Tibial artery (tissue), 4 donors: ENCODE measurements around the gene ADM.

Source experiments
- DNase-seq, 2 donors: peaks; one replicate each; pipeline ENCODE4 v3.0.0-alpha.2; 2019
- H3K27ac ChIP-seq, 2 donors: fragments of 200-600 bp; sonication (generic) in 1 of 2; 1 replicate in 1 of 2; 2 replicates in 1 of 2; pipeline ENCODE4 v1.5.1; 2018 to 2019; ENCODE audit warnings: mild to moderate bottlenecking in 1 of 2
- H3K27me3 ChIP-seq, 2 donors: fragments of 200-600 bp; sonication (generic) in 1 of 2; one replicate each; pipeline versions ENCODE4 v1.5.1 to v1.6.0; 2016 to 2019
- H3K36me3 ChIP-seq, 3 donors: fragments of 200-600 bp; sonication (generic) in 2 of 3; one replicate each; pipeline ENCODE4 v1.5.1; 2016 to 2019; ENCODE audit warnings: mild to moderate bottlenecking in 2 of 3
- H3K4me1 ChIP-seq, 4 donors: fragments of 200-600 bp; sonication (generic) in 2 of 4; 1 replicate in 3 of 4; 2 replicates in 1 of 4; pipeline ENCODE4 v1.5.1; 2016 to 2019
- H3K4me3 ChIP-seq, 2 donors: fragments of 200-600 bp; sonication (generic) in 1 of 2; 1 replicate in 1 of 2; 2 replicates in 1 of 2; pipeline ENCODE4 v1.5.1; 2018 to 2019; ENCODE audit warnings: mild to moderate bottlenecking in 2 of 2
- H3K9me3 ChIP-seq, 3 donors: fragments of 200-600 bp; sonication (generic) in 1 of 3; one replicate each; pipeline ENCODE4 v1.5.1; 2016 to 2019
- CTCF ChIP-seq, 2 experiments: fragments of 200-600 bp in 1 of 2; fragments of 450-650 bp in 1 of 2; IDR thresholded peaks; one replicate each; pipeline ENCODE4 v1.5.1; 2017 to 2019; ENCODE audit warnings: antibody characterized with exemption in 2 of 2, mild to moderate bottlenecking in 1 of 2, moderate library complexity in 1 of 2
- intact Hi-C: fragments of 100-400 bp; cut with DNase I; formaldehyde crosslinking; loops from one replicate; pipeline ENCODE4 v1.15.0; 2023; ENCODE audit warnings: low total_unique reads

ADM gene

GRCh38 chr11:10305262-10305963 is 540 bp downstream of the ADM start:
- DNase-seq, result peak; percentile 44 to 73
- H3K27me3 ChIP-seq, result no peaks in the 10 kb centered on the region
- no peaks in the 10 kb centered on the region for H3K9me3 ChIP-seq
- intact Hi-C loops, result loop anchor here (5.0 kb wide), 3 partner anchors 98 to 548 kb away; no protein-coding TSS in a partner anchor
- H3K4me1 ChIP-seq, result peaks cover 0 to 64% (median 41%) of the 10 kb centered on the region in 4 donors
- no peak for TF ChIP-seq CTCF (IDR thresholded peaks at IDR 0.05)
- no peaks in the 10 kb centered on the region for H3K36me3 ChIP-seq
- peak overlapping the region; percentile 72 to 79 for H3K27ac ChIP-seq
- H3K4me3 ChIP-seq, result peak overlapping the region; percentile 57 to 58

GRCh38 chr11:10305964-10306918 is 1.4 kb downstream of the ADM start:
- H3K4me3 ChIP-seq, result peak overlapping the region; percentile 57 to 58
- no peak for TF ChIP-seq CTCF (IDR thresholded peaks at IDR 0.05)
- no peaks in the 10 kb centered on the region for H3K27me3 ChIP-seq
- H3K36me3 ChIP-seq, result no peaks in the 10 kb centered on the region
- no peaks in the 10 kb centered on the region for H3K9me3 ChIP-seq
- DNase-seq, result peak in 1 of 2 donors; percentile 74
- H3K4me1 ChIP-seq, result peaks cover 0 to 64% (median 41%) of the 10 kb centered on the region in 4 donors
- peak overlapping the region; percentile 72 to 79 for H3K27ac ChIP-seq
- intact Hi-C loops, result loop anchor here (5.0 kb wide), 3 partner anchors 99 to 549 kb away; no protein-coding TSS in a partner anchor

- H3K36me3 ChIP-seq, result no peaks in the 10 kb centered on the region
- intact Hi-C loops, result loop anchor here (5.0 kb wide), 3 partner anchors 100 to 550 kb away; no protein-coding TSS in a partner anchor
- peak overlapping the region; percentile 72 to 79 for H3K27ac ChIP-seq
- peaks cover 0 to 64% (median 41%) of the 10 kb centered on the region in 4 donors for H3K4me1 ChIP-seq
- no peak for DNase-seq
- no peaks in the 10 kb centered on the region for H3K27me3 ChIP-seq
- no peaks in the 10 kb centered on the region for H3K9me3 ChIP-seq
- no peak for TF ChIP-seq CTCF (IDR thresholded peaks at IDR 0.05)
- peak overlapping the region; percentile 57 to 58 for H3K4me3 ChIP-seq
Measured at GRCh38 chr11:10307022-10307399, 2.1 kb downstream of the ADM start.

GRCh38 chr11:10307400-10308200 is 2.7 kb downstream of the ADM start:
- peak; percentile 88 to 94 for DNase-seq
- intact Hi-C loops, result loop anchor here (5.0 kb wide), 3 partner anchors 100 to 550 kb away; no protein-coding TSS in a partner anchor
- Histone ChIP-seq H3K36me3 (no peaks in the 10 kb centered on the region), H3K9me3 (no peaks in the 10 kb centered on the region), H3K27ac (peak overlapping the region; percentile 72 to 79), H3K4me3 (peak overlapping the region; percentile 57 to 58), H3K27me3 (no peaks in the 10 kb centered on the region), H3K4me1 (peaks cover 0 to 60% (median 40%) of the 10 kb centered on the region in 4 donors)
- peak; percentile 97 to 100 for TF ChIP-seq CTCF (IDR thresholded peaks at IDR 0.05)
